ENCODE results near the gene ZBTB16. TPM values are rescaled to one million over a fixed set of nuclear protein-coding genes. Genes with fewer than 3 reads are reported as not detected.

Gene ZBTB16
- total and polyA plus RNA-seq, 2 of the 13 experiments (the other 11 are each of a cell fraction or from before 2014, with no cell fraction given) = not detected

DNA sequence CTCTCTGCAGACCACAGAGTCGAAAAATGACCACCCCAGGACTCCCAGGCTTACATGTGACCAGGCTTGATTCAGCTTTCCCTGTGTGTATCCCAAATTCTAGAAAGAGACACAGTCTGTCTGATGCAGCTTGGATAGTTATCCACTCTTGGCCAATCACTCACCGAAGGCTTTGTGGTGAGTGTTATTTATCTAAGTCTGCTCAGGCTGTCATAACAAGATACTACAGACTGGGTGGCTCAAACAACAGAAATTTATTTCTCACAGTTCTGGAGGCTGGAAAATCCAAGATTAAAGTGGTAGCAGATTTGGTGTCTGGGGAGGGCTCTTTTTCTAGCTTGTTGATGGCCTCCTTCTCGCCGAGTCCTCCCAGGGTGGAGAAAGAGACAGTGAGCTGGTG, 63.2 kb downstream of the ZBTB16 start:
- H3K4me1 ChIP-seq (ENCODE audit: insufficient read depth, low read length) = no peaks in the 10 kb centered on the region
- TF ChIP-seq, protein P1, sequence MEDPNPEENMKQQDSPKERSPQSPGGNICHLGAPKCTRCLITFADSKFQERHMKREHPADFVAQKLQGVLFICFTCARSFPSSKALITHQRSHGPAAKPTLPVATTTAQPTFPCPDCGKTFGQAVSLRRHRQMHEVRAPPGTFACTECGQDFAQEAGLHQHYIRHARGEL (CRISPR knock-in tag; IDR thresholded peaks at IDR 0.05) = no peak
- TF ChIP-seq ZNF652 (CRISPR knock-in tag; IDR thresholded peaks at IDR 0.05; ENCODE audit: borderline replicate concordance, low read depth) = no peak
- TF ChIP-seq TBL1XR1 (IDR thresholded peaks at IDR 0.05; ENCODE audit: borderline replicate concordance, low read length, partially characterized antibody) = no peak
- no peak for TF ChIP-seq KDM5B (CRISPR knock-in tag; IDR thresholded peaks at IDR 0.05; ENCODE audit: borderline replicate concordance)
- no peak for TF ChIP-seq NKX3-1 (CRISPR knock-in tag; IDR thresholded peaks at IDR 0.05)
- no peak for TF ChIP-seq PAF1 (CRISPR knock-in tag; IDR thresholded peaks at IDR 0.05)
- TF ChIP-seq, protein P2, sequence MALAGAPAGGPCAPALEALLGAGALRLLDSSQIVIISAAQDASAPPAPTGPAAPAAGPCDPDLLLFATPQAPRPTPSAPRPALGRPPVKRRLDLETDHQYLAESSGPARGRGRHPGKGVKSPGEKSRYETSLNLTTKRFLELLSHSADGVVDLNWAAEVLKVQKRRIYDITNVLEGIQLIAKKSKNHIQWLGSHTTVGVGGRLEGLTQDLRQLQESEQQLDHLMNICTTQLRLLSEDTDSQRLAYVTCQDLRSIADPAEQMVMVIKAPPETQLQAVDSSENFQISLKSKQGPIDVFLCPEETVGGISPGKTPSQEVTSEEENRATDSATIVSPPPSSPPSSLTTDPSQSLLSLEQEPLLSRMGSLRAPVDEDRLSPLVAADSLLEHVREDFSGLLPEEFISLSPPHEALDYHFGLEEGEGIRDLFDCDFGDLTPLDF (CRISPR knock-in tag; IDR thresholded peaks at IDR 0.05) = no peak
- TF ChIP-seq, protein P3, sequence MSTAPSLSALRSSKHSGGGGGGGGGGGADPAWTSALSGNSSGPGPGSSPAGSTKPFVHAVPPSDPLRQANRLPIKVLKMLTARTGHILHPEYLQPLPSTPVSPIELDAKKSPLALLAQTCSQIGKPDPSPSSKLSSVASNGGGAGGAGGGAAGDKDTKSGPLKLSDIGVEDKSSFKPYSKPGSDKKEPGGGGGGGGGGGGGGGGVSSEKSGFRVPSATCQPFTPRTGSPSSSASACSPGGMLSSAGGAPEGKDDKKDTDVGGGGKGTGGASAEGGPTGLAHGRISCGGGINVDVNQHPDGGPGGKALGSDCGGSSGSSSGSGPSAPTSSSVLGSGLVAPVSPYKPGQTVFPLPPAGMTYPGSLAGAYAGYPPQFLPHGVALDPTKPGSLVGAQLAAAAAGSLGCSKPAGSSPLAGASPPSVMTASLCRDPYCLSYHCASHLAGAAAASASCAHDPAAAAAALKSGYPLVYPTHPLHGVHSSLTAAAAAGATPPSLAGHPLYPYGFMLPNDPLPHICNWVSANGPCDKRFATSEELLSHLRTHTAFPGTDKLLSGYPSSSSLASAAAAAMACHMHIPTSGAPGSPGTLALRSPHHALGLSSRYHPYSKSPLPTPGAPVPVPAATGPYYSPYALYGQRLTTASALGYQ (CRISPR knock-in tag; IDR thresholded peaks at IDR 0.05) = no peak
- TF ChIP-seq CHCHD3 (CRISPR knock-in tag; IDR thresholded peaks at IDR 0.05) = no peak
- TF ChIP-seq REPIN1 (CRISPR knock-in tag; IDR thresholded peaks at IDR 0.05; ENCODE audit: borderline replicate concordance, low read depth) = no peak
- no peak for TF ChIP-seq HMG20A (CRISPR knock-in tag; IDR thresholded peaks at IDR 0.05; ENCODE audit: borderline replicate concordance)
- TF ChIP-seq KAT8 (CRISPR knock-in tag; IDR thresholded peaks at IDR 0.05) = no peak
- H3K4me2 ChIP-seq (ENCODE audit: low read depth, low read length) = no peak overlapping the region
- no TSS peak for BruUV-seq (replicated peaks)
- DNase-seq (ENCODE audit: low spot score) (no peak), ATAC-seq (no peak), FAIRE-seq (no peak)
- H3K9ac ChIP-seq (ENCODE audit: insufficient read depth, low read depth, low read length) = no peak overlapping the region
- POLR2A ChIA-PET = no interaction called here
- intact Hi-C loops (cut with micrococcal nuclease; ENCODE audit: unreplicated experiment) (no loop called here), in situ Hi-C loops (cut with HindIII; ENCODE audit: extremely low pct_ligation_motif_present, low pct_unique_long_range_greater_than_20kb) (no loop called here)
- H3K27me3 ChIP-seq (ENCODE audit: control insufficient read depth in 1 of 2, insufficient read depth in 2 of 2, low read length in 2 of 2) = peaks cover 0 to 29% of the 10 kb centered on the region in 2 experiments; a peak in 2 of 5 replicates
- no peak overlapping the region for H3K4me3 ChIP-seq (replicated peaks in 1 of 3; ENCODE audit: insufficient read depth in 1 of 3, low read depth in 2 of 3, low read length in 3 of 3)
- H3K36me3 ChIP-seq (replicated peaks in 1 of 2; ENCODE audit: control insufficient read depth in 1 of 2, insufficient read depth in 2 of 2, low read length in 2 of 2) = no peaks in the 10 kb centered on the region
- no peaks in the 10 kb centered on the region for H3K9me3 ChIP-seq (ENCODE audit: low read length)
- no peaks in the 10 kb centered on the region for H3K79me2 ChIP-seq (ENCODE audit: insufficient read depth, low read length)
- H4K20me1 ChIP-seq (ENCODE audit: insufficient read depth, low read length) = no peaks in the 10 kb centered on the region
- H3K27ac ChIP-seq (ENCODE audit: extremely low read length, insufficient read depth, low read length) = no peak overlapping the region
- 33% methylated on average over 4 of the region's 4 CpGs for WGBS (ENCODE audit: low lambda C conversion rate)
- H2AFZ ChIP-seq (ENCODE audit: low read length) = no peak overlapping the region
- CTCF ChIA-PET (ENCODE audit: low intra/inter-chr PET ratio, low total read pairs) = no interaction called here

Measured in HepG2 (cell line).